RWPE2 (cell line): Measurements from ENCODE around the gene SOX6.

Experiments
- ATAC-seq: fragments of 200-7000 bp; cut with Tn5 transposase; 3 replicates; pipeline ENCODE4 v1.9.1; 2021; ENCODE audit warnings: low read depth
- DNase-seq: peaks from one replicate; pipeline ENCODE4 v3.0.0-alpha.2; 2020; ENCODE audit warnings: low spot score
- H3K27ac ChIP-seq: fragments of 450-650 bp; 2 replicates; pipeline ENCODE4 v1.5.1; 2017; ENCODE audit warnings: mild to moderate bottlenecking; ENCODE audit not compliant: poor library complexity, severe bottlenecking
- H3K27me3 ChIP-seq: fragments of 250-450 bp; sonication (Bioruptor Pico); 2 replicates; pipeline ENCODE4 v1.5.1; 2021; ENCODE audit warnings: mild to moderate bottlenecking, moderate library complexity; ENCODE audit not compliant: insufficient read depth, poor library complexity, severe bottlenecking
- H3K36me3 ChIP-seq: fragments of 250-450 bp; sonication (Bioruptor Pico); 2 replicates; pipeline ENCODE4 v1.5.1; 2020; ENCODE audit warnings: low read depth, mild to moderate bottlenecking, moderate library complexity
- H3K4me1 ChIP-seq: fragments of 250-450 bp; sonication (Bioruptor Pico); 2 replicates; pipeline ENCODE4 v1.5.1; 2021; ENCODE audit warnings: mild to moderate bottlenecking, moderate library complexity; ENCODE audit not compliant: insufficient read depth, poor library complexity, severe bottlenecking
- H3K4me3 ChIP-seq: fragments of 250-450 bp; sonication (Bioruptor Pico); 2 replicates; pipeline ENCODE4 v1.5.1; 2021; ENCODE audit warnings: mild to moderate bottlenecking, moderate library complexity; ENCODE audit not compliant: severe bottlenecking
- H3K9me3 ChIP-seq: fragments of 250-450 bp; sonication (Bioruptor Pico); 2 replicates; pipeline ENCODE4 v1.5.1; 2021; ENCODE audit warnings: mild to moderate bottlenecking, moderate library complexity; ENCODE audit not compliant: severe bottlenecking
- TF ChIP-seq, protein P1 (sequence below): fragments of 450-650 bp; IDR thresholded peaks from one replicate; pipeline ENCODE4 v1.5.1; 2017; ENCODE audit warnings: mild to moderate bottlenecking, moderate library complexity; ENCODE audit not compliant: poor library complexity, severe bottlenecking

SOX6 gene

DNA sequence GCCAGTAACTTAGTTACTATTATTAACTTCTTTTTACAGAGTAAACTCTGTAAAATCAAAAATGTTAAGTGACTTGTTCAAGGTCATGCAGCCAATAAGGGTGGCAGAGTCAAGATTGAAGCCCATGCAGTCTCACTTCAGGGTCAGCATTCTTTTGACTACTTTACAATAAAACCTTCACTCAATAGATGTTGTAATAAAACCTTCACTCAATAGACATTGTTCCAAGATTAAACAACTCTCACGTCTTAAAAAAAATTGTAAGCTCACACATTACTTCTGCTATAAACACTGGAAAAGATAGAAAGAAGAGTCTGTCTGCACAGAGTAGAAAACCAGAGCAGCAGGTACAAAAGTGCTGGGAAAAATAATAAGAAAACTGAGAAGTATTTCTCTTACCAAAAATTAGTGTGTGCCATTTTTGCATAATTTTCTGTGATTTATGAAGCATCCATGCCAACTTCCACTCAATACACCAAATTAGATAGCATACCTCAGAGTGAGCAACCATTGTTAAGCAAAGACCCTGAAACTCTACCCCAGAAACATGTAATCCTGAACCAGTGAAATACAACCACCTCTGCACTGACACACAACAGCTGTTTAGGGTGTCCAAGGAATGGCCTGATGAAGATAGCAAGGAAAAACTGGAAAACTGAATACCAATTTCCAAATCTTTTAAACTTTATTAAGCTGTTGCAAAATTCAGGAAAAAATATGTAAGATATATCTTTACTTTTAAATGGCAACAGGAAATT is 4.9 kb upstream of the SOX6 start:
- ATAC-seq (no peak), DNase-seq (no peak)

GRCh38 chr11:16359369-16359768 is 3.0 kb upstream of the SOX6 start:
- Histone ChIP-seq H3K27ac (no peak overlapping the region), H3K36me3 (no peaks in the 10 kb centered on the region), H3K9me3 (no peaks in the 10 kb centered on the region), H3K27me3 (no peaks in the 10 kb centered on the region), H3K4me1 (no peaks in the 10 kb centered on the region), H3K4me3 (no peak overlapping the region)
- TF ChIP-seq, protein P1, sequence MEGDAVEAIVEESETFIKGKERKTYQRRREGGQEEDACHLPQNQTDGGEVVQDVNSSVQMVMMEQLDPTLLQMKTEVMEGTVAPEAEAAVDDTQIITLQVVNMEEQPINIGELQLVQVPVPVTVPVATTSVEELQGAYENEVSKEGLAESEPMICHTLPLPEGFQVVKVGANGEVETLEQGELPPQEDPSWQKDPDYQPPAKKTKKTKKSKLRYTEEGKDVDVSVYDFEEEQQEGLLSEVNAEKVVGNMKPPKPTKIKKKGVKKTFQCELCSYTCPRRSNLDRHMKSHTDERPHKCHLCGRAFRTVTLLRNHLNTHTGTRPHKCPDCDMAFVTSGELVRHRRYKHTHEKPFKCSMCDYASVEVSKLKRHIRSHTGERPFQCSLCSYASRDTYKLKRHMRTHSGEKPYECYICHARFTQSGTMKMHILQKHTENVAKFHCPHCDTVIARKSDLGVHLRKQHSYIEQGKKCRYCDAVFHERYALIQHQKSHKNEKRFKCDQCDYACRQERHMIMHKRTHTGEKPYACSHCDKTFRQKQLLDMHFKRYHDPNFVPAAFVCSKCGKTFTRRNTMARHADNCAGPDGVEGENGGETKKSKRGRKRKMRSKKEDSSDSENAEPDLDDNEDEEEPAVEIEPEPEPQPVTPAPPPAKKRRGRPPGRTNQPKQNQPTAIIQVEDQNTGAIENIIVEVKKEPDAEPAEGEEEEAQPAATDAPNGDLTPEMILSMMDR = no peak
- DNase-seq = no peak
- no peak for ATAC-seq

More for the DNA sequence above, 4.9 kb upstream of the SOX6 start:
- Histone ChIP-seq H3K9me3 (no peaks in the 10 kb centered on the region), H3K27me3 (no peaks in the 10 kb centered on the region), H3K4me1 (no peaks in the 10 kb centered on the region), H3K27ac (no peak overlapping the region), H3K36me3 (no peaks in the 10 kb centered on the region), H3K4me3 (no peak overlapping the region)
- TF ChIP-seq, protein P1 = no peak

- ATAC-seq (no peak), DNase-seq (no peak)
- Histone ChIP-seq H3K4me1 (no peaks in the 10 kb centered on the region), H3K36me3 (no peaks in the 10 kb centered on the region), H3K27me3 (no peaks in the 10 kb centered on the region), H3K9me3 (no peaks in the 10 kb centered on the region), H3K4me3 (no peak overlapping the region), H3K27ac (no peak overlapping the region)
- TF ChIP-seq, protein P1 = no peak
These were observed 2.4 kb upstream of the SOX6 start for GRCh38 chr11:16358726-16359125.

GRCh38 chr11:16357775-16358174 is 1.4 kb upstream of the SOX6 start:
- no peak overlapping the region for H3K27ac ChIP-seq
- no peaks in the 10 kb centered on the region for H3K9me3 ChIP-seq
- TF ChIP-seq, protein P1 = no peak
- no peak overlapping the region for H3K4me3 ChIP-seq
- no peaks in the 10 kb centered on the region for H3K27me3 ChIP-seq
- H3K4me1 ChIP-seq = no peaks in the 10 kb centered on the region
- ATAC-seq (no peak), DNase-seq (no peak)
- no peaks in the 10 kb centered on the region for H3K36me3 ChIP-seq

- H3K27ac ChIP-seq = no peak overlapping the region
- no peak for ATAC-seq
These were observed 531 bp upstream of the SOX6 start for GRCh38 chr11:16356761-16357393.

More at GRCh38 chr11:16356761-16357393, 531 bp upstream of the SOX6 start:
- Histone ChIP-seq H3K4me3 (no peak overlapping the region), H3K4me1 (no peaks in the 10 kb centered on the region), H3K36me3 (no peaks in the 10 kb centered on the region), H3K27me3 (no peaks in the 10 kb centered on the region), H3K9me3 (no peaks in the 10 kb centered on the region)
- DNase-seq = no peak
- TF ChIP-seq, protein P1 = no peak
